H9 (cell line): ENCODE measurements around the gene ACADS. TPM values are rescaled to one million over a fixed set of nuclear protein-coding genes. Genes with fewer than 3 reads are reported as not detected.

ENCODE experiments used
- DNase-seq: peaks from one replicate; pipeline ENCODE4 v3.0.0-alpha.2; 2017
- H2AFZ ChIP-seq: one replicate; pipeline ENCODE4 v1.6.1; 2013; ENCODE audit warnings: mild to moderate bottlenecking, low read length, control low read depth, moderate library complexity
- H2AK5ac ChIP-seq: 2 replicates; pipeline ENCODE4 v1.6.1; 2013; ENCODE audit warnings: low read length, control low read depth, mixed read lengths; ENCODE audit not compliant: insufficient read length
- H2BK120ac ChIP-seq: one replicate; pipeline ENCODE4 v1.6.1; 2013; ENCODE audit warnings: low read depth, mild to moderate bottlenecking, low read length, control low read depth, inconsistent platforms; ENCODE audit not compliant: poor library complexity, severe bottlenecking
- H2BK12ac ChIP-seq: 2 replicates; pipeline ENCODE4 v1.6.1; 2013; ENCODE audit warnings: low read length, control low read depth, mixed read lengths, low read depth; ENCODE audit not compliant: insufficient read length
- H2BK15ac ChIP-seq: 2 replicates; pipeline ENCODE4 v1.6.1; 2013; ENCODE audit warnings: low read depth, low read length, control low read depth
- H2BK20ac ChIP-seq: one replicate; pipeline ENCODE4 v1.6.1; 2013; ENCODE audit warnings: low read depth, mild to moderate bottlenecking, low read length, control low read depth, inconsistent platforms; ENCODE audit not compliant: poor library complexity, severe bottlenecking
- H2BK5ac ChIP-seq: 2 replicates; pipeline ENCODE4 v1.6.1; 2013; ENCODE audit warnings: low read length, control low read depth, mixed read lengths; ENCODE audit not compliant: insufficient read length
- H3K14ac ChIP-seq: 2 replicates; pipeline ENCODE4 v1.6.1; 2013; ENCODE audit warnings: low read length, control low read depth; ENCODE audit not compliant: insufficient read depth
- H3K18ac ChIP-seq: 2 replicates; pipeline ENCODE4 v1.6.1; 2013; ENCODE audit warnings: low read depth, mild to moderate bottlenecking, mixed read lengths, low read length, control low read depth; ENCODE audit not compliant: insufficient read length
- H3K23ac ChIP-seq: 2 replicates; pipeline ENCODE4 v1.6.1; 2013; ENCODE audit warnings: low read length, control low read depth, mixed read lengths, low read depth; ENCODE audit not compliant: insufficient read length
- H3K23me2 ChIP-seq: 2 replicates; pipeline ENCODE4 v1.6.1; 2013; ENCODE audit warnings: low read depth, mild to moderate bottlenecking, mixed read lengths, low read length, control low read depth; ENCODE audit not compliant: insufficient read length, poor library complexity, severe bottlenecking
- H3K27ac ChIP-seq: 2 replicates; pipeline ENCODE4 v1.5.1; 2013; ENCODE audit warnings: low read length, control low read depth, mixed read lengths, low read depth; ENCODE audit not compliant: insufficient read length
- H3K27me3 ChIP-seq: 2 replicates; pipeline ENCODE4 v1.6.1; 2013; ENCODE audit warnings: low read length, control low read depth, inconsistent platforms; ENCODE audit not compliant: insufficient read depth
- H3K4ac ChIP-seq: 2 replicates; pipeline ENCODE4 v1.6.1; 2013; ENCODE audit warnings: low read depth, mild to moderate bottlenecking, control low read depth, inconsistent platforms, low read length, moderate library complexity
- H3K4me1 ChIP-seq: 2 replicates; pipeline ENCODE4 v1.6.1; 2013; ENCODE audit warnings: low read length, control low read depth, inconsistent platforms; ENCODE audit not compliant: insufficient read depth
- H3K4me2 ChIP-seq: 2 replicates; pipeline ENCODE4 v1.6.1; 2013; ENCODE audit warnings: low read length, control low read depth, mixed read lengths; ENCODE audit not compliant: insufficient read length, insufficient read depth
- H3K56ac ChIP-seq: 2 replicates; pipeline ENCODE4 v1.6.1; 2013; ENCODE audit warnings: low read depth, mild to moderate bottlenecking, mixed read lengths, low read length, control low read depth; ENCODE audit not compliant: insufficient read length
- H3K79me1 ChIP-seq: 2 replicates; pipeline ENCODE4 v1.6.1; 2013; ENCODE audit warnings: low read depth, mild to moderate bottlenecking, moderate library complexity, low read length, control low read depth, inconsistent platforms; ENCODE audit not compliant: insufficient read depth, poor library complexity, severe bottlenecking
- H3K79me2 ChIP-seq: 2 replicates; pipeline ENCODE4 v1.6.1; 2013; ENCODE audit warnings: low read length, control low read depth, inconsistent platforms; ENCODE audit not compliant: insufficient read depth
- H3K9ac ChIP-seq: 2 replicates; pipeline ENCODE4 v1.6.1; 2013; ENCODE audit warnings: low read length, control low read depth, mixed read lengths; ENCODE audit not compliant: insufficient read length; ENCODE audit errors: extremely low read depth
- H3K9me3 ChIP-seq: one replicate; pipeline ENCODE4 v1.6.1; 2013; ENCODE audit warnings: low read depth, low read length, inconsistent platforms; ENCODE audit not compliant: control insufficient read depth
- H3T11ph ChIP-seq: one replicate; pipeline ENCODE4 v1.6.1; 2013; ENCODE audit warnings: mild to moderate bottlenecking, low read length, control low read depth, inconsistent platforms
- H4K20me1 ChIP-seq: one replicate; pipeline ENCODE4 v1.6.1; 2013; ENCODE audit not compliant: control insufficient read depth, insufficient read length, insufficient read depth
- H4K5ac ChIP-seq: 2 replicates; pipeline ENCODE4 v1.6.1; 2013; ENCODE audit warnings: low read depth, mild to moderate bottlenecking, mixed read lengths, low read length, control low read depth; ENCODE audit not compliant: insufficient read length
- H4K8ac ChIP-seq: replicated peaks from 2 replicates; pipeline ENCODE4 v1.6.1; 2013; ENCODE audit warnings: low read length, control low read depth, mixed read lengths, low read depth; ENCODE audit not compliant: insufficient read length
- H4K91ac ChIP-seq: 2 replicates; pipeline ENCODE4 v1.6.1; 2013; ENCODE audit warnings: low read depth, mild to moderate bottlenecking, moderate library complexity, mixed read lengths, low read length, control low read depth; ENCODE audit not compliant: insufficient read length
- H3K27ac Mint-ChIP-seq, 3 experiments: 2 replicates in 2 of 3; 3 replicates in 1 of 3; pipeline ENCODE4 v1.8.0; 2020 to 2021; ENCODE audit warnings: mixed read lengths in 3 of 3, mild to moderate bottlenecking in 1 of 3, moderate library complexity in 1 of 3
- H3K27me3 Mint-ChIP-seq: 2 replicates; pipeline ENCODE4 v1.8.0; 2021; ENCODE audit warnings: low read depth, mild to moderate bottlenecking, moderate library complexity, mixed read lengths
- H3K36me3 Mint-ChIP-seq, 3 experiments: 2 replicates in 2 of 3; 3 replicates in 1 of 3; pipeline ENCODE4 v1.8.0; 2020 to 2021; ENCODE audit warnings: low read depth in 3 of 3, mixed read lengths in 3 of 3; ENCODE audit not compliant: insufficient read depth in 1 of 3
- H3K4me1 Mint-ChIP-seq, 2 experiments: 2 replicates each; pipeline ENCODE4 v1.8.0; 2020; ENCODE audit warnings: mixed read lengths in 2 of 2
- H3K4me3 Mint-ChIP-seq, 2 experiments: 2 replicates in 1 of 2; 3 replicates in 1 of 2; pipeline ENCODE4 v1.8.0; 2020 to 2021; ENCODE audit warnings: mild to moderate bottlenecking in 2 of 2, mixed read lengths in 2 of 2, moderate library complexity in 1 of 2
- H3K9me3 Mint-ChIP-seq, 2 experiments: 2 replicates in 1 of 2; 3 replicates in 1 of 2; pipeline ENCODE4 v1.8.0; 2020; ENCODE audit warnings: mild to moderate bottlenecking in 2 of 2, mixed read lengths in 2 of 2, moderate library complexity in 1 of 2
- CTCF ChIP-seq: fragments of 200-600 bp; sonication (generic); conservative IDR thresholded peaks from 3 replicates; pipeline ENCODE4 v1.8.0; 2021; ENCODE audit warnings: antibody characterized with exemption, mild to moderate bottlenecking
- WGBS: extraction: QIAGEN DNeasy Blood & Tissue Kit; methylation state at CpG from one replicate; pipeline ENCODE4 v1.1.7; 2013; ENCODE audit warnings: missing lambda C conversion rate, low lambda C conversion rate, mixed read lengths; ENCODE audit not compliant: insufficient read length; ENCODE audit errors: extremely low coverage; 5-methylcytosine and 5-hydroxymethylcytosine counted together
- total RNA-seq: library from RNA; stranded (reverse); gene quantifications from 2 replicates; pipeline ENCODE4 v1.2.1, GENCODE V29; 2021

The ACADS gene
- total RNA-seq, 1 experiment from 2014 or later: 8.3 TPM

- Histone ChIP-seq H2AFZ (no peak overlapping the region), H2BK12ac (no peak overlapping the region), H2BK20ac (no peak overlapping the region), H3K27ac (no peak overlapping the region), H3K9ac (no peak overlapping the region), H3K23ac (no peak overlapping the region), H4K8ac (no peak overlapping the region), H3K79me1 (no peaks in the 10 kb centered on the region), H2AK5ac (no peak overlapping the region), H3K9me3 (no peaks in the 10 kb centered on the region), H3K18ac (no peak overlapping the region), H4K20me1 (no peaks in the 10 kb centered on the region), H4K91ac (no peak overlapping the region), H2BK120ac (no peak overlapping the region), H3K14ac (no peak overlapping the region), H3K4me2 (no peak overlapping the region), H2BK5ac (no peak overlapping the region), H2BK15ac (no peak overlapping the region), H3K4ac (no peak overlapping the region), H3K27me3 (no peaks in the 10 kb centered on the region), H3T11ph (no peak overlapping the region), H3K4me1 (no peaks in the 10 kb centered on the region), H3K56ac (no peak overlapping the region), H4K5ac (no peak overlapping the region), H3K23me2 (no peaks in the 10 kb centered on the region), H3K79me2 (no peaks in the 10 kb centered on the region)
- Mint-ChIP-seq H3K4me1 (no peaks in the 10 kb centered on the region), H3K9me3 (peaks cover 7 to 10% of the 10 kb centered on the region in 2 experiments; a peak in 2 of 5 replicates), H3K36me3 (peaks cover 5 to 16% (median 13%) of the 10 kb centered on the region in 3 experiments; a peak in 5 of 7 replicates), H3K4me3 (no peak overlapping the region), H3K27ac (peak overlapping the region in 1 of 3 experiments; percentile 86; a peak in 2 of 7 replicates), H3K27me3 (no peaks in the 10 kb centered on the region)
- no peak for DNase-seq
- no peak for TF ChIP-seq CTCF
- no CpG with 5 or more reads among the region's 38 CpGs for WGBS
Measured at GRCh38 chr12:120736404-120737331, 11.0 kb downstream of the ACADS start.
